ENCODE data around the gene PDE11A. TPM values are rescaled to one million over a fixed set of nuclear protein-coding genes. Genes with fewer than 3 reads are reported as not detected.
"Not testable (repeated sequence)": the region's sequence is repeated elsewhere in the genome, so short reads cannot be mapped to it uniquely, and the experiment has no call there.

Gene PDE11A
- total RNA-seq, 1 experiment from 2014 or later: 0.61 TPM

GRCh38 chr2:178043266-178043665, 29.3 kb downstream of the PDE11A start (continued):
- TF ChIP-seq JUND (IDR thresholded peaks at IDR 0.05): no peak
- no peak for TF ChIP-seq ZBTB33 (IDR thresholded peaks at IDR 0.05; ENCODE audit: extremely low read depth, insufficient replicate concordance, low read length)
- TF ChIP-seq EZH2 (IDR thresholded peaks at IDR 0.05): no peak

- H3K27ac ChIP-seq (ENCODE audit: low read depth, low read length); H3K4me2 ChIP-seq (ENCODE audit: low read length); H3K9me3 ChIP-seq (ENCODE audit: control insufficient read depth in 1 of 2, insufficient read depth in 1 of 2, low read depth in 1 of 2, low read length in 2 of 2); H2AFZ ChIP-seq (ENCODE audit: low read depth, low read length, poor library complexity, severe bottlenecking); intact Hi-C loops (cut with micrococcal nuclease); H3K27me3 ChIP-seq (ENCODE audit: insufficient read depth, low read length); H4K20me1 ChIP-seq (ENCODE audit: insufficient read depth); POLR2A ChIA-PET; H3K36me3 ChIP-seq (ENCODE audit: control insufficient read depth in 1 of 2, insufficient read depth in 2 of 2, low read length in 2 of 2); CTCF ChIA-PET; H3K79me2 ChIP-seq (ENCODE audit: insufficient read depth, low read length); H3K9ac ChIP-seq (ENCODE audit: low read length); H3K4me3 ChIP-seq (replicated peaks in 1 of 2; ENCODE audit: low read depth in 1 of 2, low read length in 2 of 2); BruUV-seq (replicated peaks); DNase-seq (ENCODE audit: low read depth, low spot score); RAD21 ChIA-PET (ENCODE audit: low non-redundant PET in 1 of 2, low total read pairs in 2 of 2, uncharacterized antibody in 2 of 2, unreplicated experiment in 2 of 2); H3K4me1 ChIP-seq (ENCODE audit: control insufficient read depth in 1 of 2, insufficient read depth in 2 of 2, low read length in 2 of 2); ATAC-seq; H3K9me2 ChIP-seq (ENCODE audit: insufficient read depth): not testable (repeated sequence)
Measured at GRCh38 chr2:178033583-178033982, 39.0 kb downstream of the PDE11A start.

- H3K4me3 ChIP-seq (replicated peaks in 1 of 2; ENCODE audit: low read depth in 1 of 2, low read length in 2 of 2): no peak overlapping the region
- H2AFZ ChIP-seq (ENCODE audit: low read depth, low read length, poor library complexity, severe bottlenecking): no peak overlapping the region
- H3K4me1 ChIP-seq (ENCODE audit: control insufficient read depth in 1 of 2, insufficient read depth in 2 of 2, low read length in 2 of 2): no peaks in the 10 kb centered on the region
- no peaks in the 10 kb centered on the region for H3K36me3 ChIP-seq (ENCODE audit: control insufficient read depth in 1 of 2, insufficient read depth in 2 of 2, low read length in 2 of 2)
- ATAC-seq (no peak), DNase-seq (ENCODE audit: low read depth, low spot score) (no peak)
- BruUV-seq (replicated peaks): no TSS peak
- H4K20me1 ChIP-seq (ENCODE audit: insufficient read depth): no peaks in the 10 kb centered on the region
- ChIA-PET CTCF (no interaction called here), RAD21 (ENCODE audit: low non-redundant PET in 1 of 2, low total read pairs in 2 of 2, uncharacterized antibody in 2 of 2, unreplicated experiment in 2 of 2) (no interaction called here), POLR2A (no interaction called here)
- no peaks in the 10 kb centered on the region for H3K9me2 ChIP-seq (ENCODE audit: insufficient read depth)
- no peaks in the 10 kb centered on the region for H3K27me3 ChIP-seq (ENCODE audit: insufficient read depth, low read length)
- intact Hi-C loops (cut with micrococcal nuclease): no loop called here
- no peaks in the 10 kb centered on the region for H3K79me2 ChIP-seq (ENCODE audit: insufficient read depth, low read length)
- no peak overlapping the region for H3K27ac ChIP-seq (ENCODE audit: low read depth, low read length)
- H3K9me3 ChIP-seq (ENCODE audit: control insufficient read depth in 1 of 2, insufficient read depth in 1 of 2, low read depth in 1 of 2, low read length in 2 of 2): no peaks in the 10 kb centered on the region
- H3K4me2 ChIP-seq (ENCODE audit: low read length): no peak overlapping the region
- H3K9ac ChIP-seq (ENCODE audit: low read length): no peak overlapping the region
- no peak for TF ChIP-seq ZBTB33 (IDR thresholded peaks at IDR 0.05; ENCODE audit: extremely low read depth, insufficient replicate concordance, low read length)
- TF ChIP-seq SP1 (IDR thresholded peaks at IDR 0.05; ENCODE audit: low read depth): no peak
- TF ChIP-seq RAD21 (IDR thresholded peaks at IDR 0.05; ENCODE audit: low read depth): no peak
- TF ChIP-seq MAX (IDR thresholded peaks at IDR 0.05): no peak
- no peak for TF ChIP-seq SRF (IDR thresholded peaks at IDR 0.05; ENCODE audit: low read depth)
- no peak for TF ChIP-seq EGR1 (IDR thresholded peaks at IDR 0.05; ENCODE audit: low read depth)
- TF ChIP-seq JUND (IDR thresholded peaks at IDR 0.05): no peak
- no peak for TF ChIP-seq ATF3 (IDR thresholded peaks at IDR 0.05)
- TF ChIP-seq POLR2AphosphoS5 (IDR thresholded peaks at IDR 0.05; ENCODE audit: low read depth, low read length): no peak
- no peak for TF ChIP-seq REST (IDR thresholded peaks at IDR 0.05; ENCODE audit: low read depth)
Measured at GRCh38 chr2:178029342-178029741, 43.2 kb downstream of the PDE11A start.
